GM18909 (cell line): Measurements from ENCODE around the gene KCNJ16.
"Not testable (repeated sequence)": the region's sequence is repeated elsewhere in the genome, so short reads cannot be mapped to it uniquely, and the experiment has no call there.

Experiments
- ATAC-seq: cut with Tn5 transposase; IDR thresholded peaks from one replicate; pipeline ENCODE4 v1.9.1; 2021; ENCODE audit warnings: mild to moderate bottlenecking; ENCODE audit not compliant: unreplicated experiment, poor library complexity

KCNJ16 gene

GRCh38 chr17:70074956-70075355, at the start of gene KCNJ16:
Gene KCNJ16 (plus strand): TSS chr17:70075225. CDS start chr17:70132088, 56,863 bp downstream.
- ATAC-seq, result no peak

GRCh38 chr17:70028397-70028796, 46.6 kb upstream of the KCNJ16 start:
- ATAC-seq, result no peak

- ATAC-seq, result no peak
Observed at GRCh38 chr17:70028978-70029767, 45.9 kb upstream of the KCNJ16 start.

GRCh38 chr17:70030371-70030770, 44.7 kb upstream of the KCNJ16 start:
- ATAC-seq, result no peak

- ATAC-seq, result no peak
Observed at GRCh38 chr17:70031341-70031740, 43.7 kb upstream of the KCNJ16 start.

GRCh38 chr17:70033165-70033564, 41.9 kb upstream of the KCNJ16 start:
- ATAC-seq, result no peak

GRCh38 chr17:70034158-70034557, 40.9 kb upstream of the KCNJ16 start:
- ATAC-seq, result no peak

- no peak for ATAC-seq
Observed at GRCh38 chr17:70037498-70037897, 37.5 kb upstream of the KCNJ16 start.

- no peak for ATAC-seq
Observed at GRCh38 chr17:70040336-70040735, 34.7 kb upstream of the KCNJ16 start.

- ATAC-seq, result no peak
Observed at GRCh38 chr17:70041061-70041460, 34.0 kb upstream of the KCNJ16 start.

- ATAC-seq, result no peak
Observed at GRCh38 chr17:70041540-70041939, 33.5 kb upstream of the KCNJ16 start.

- not testable (repeated sequence) for ATAC-seq
Observed at GRCh38 chr17:70045780-70046179, 29.2 kb upstream of the KCNJ16 start.

- no peak for ATAC-seq
Observed at GRCh38 chr17:70047619-70048419, 27.2 kb upstream of the KCNJ16 start.

GRCh38 chr17:70049801-70050591, 25.0 kb upstream of the KCNJ16 start:
- no peak for ATAC-seq

GRCh38 chr17:70050931-70051330, 24.1 kb upstream of the KCNJ16 start:
- no peak for ATAC-seq

GRCh38 chr17:70053241-70054234, 21.5 kb upstream of the KCNJ16 start:
- ATAC-seq, result no peak

GRCh38 chr17:70055000-70055399, 20.0 kb upstream of the KCNJ16 start:
- ATAC-seq, result no peak

- ATAC-seq, result no peak
Observed at GRCh38 chr17:70059071-70059470, 16.0 kb upstream of the KCNJ16 start.

GRCh38 chr17:70059649-70060048, 15.4 kb upstream of the KCNJ16 start:
- no peak for ATAC-seq

- no peak for ATAC-seq
Observed at GRCh38 chr17:70060415-70060814, 14.6 kb upstream of the KCNJ16 start.
